KOPT-K1 (cell line): ENCODE results near the gene USP2.

Experiments
- H3K27ac ChIP-seq: fragments of 200-600 bp; sonication (generic); 2 replicates; pipeline ENCODE4 v1.5.1; 2016; ENCODE audit warnings: antibody characterized with exemption, mild to moderate bottlenecking, low read depth, low read length; ENCODE audit not compliant: poor library complexity, severe bottlenecking
- H3K36me3 ChIP-seq: fragments of 200-600 bp; sonication (generic); 2 replicates; pipeline ENCODE4 v1.5.1; 2017; ENCODE audit warnings: antibody characterized with exemption, mild to moderate bottlenecking, low read length, moderate library complexity; ENCODE audit not compliant: insufficient read depth
- H3K9me3 ChIP-seq: fragments of 200-600 bp; sonication (generic); 2 replicates; pipeline ENCODE4 v1.5.1; 2017; ENCODE audit warnings: antibody characterized with exemption, low read length, mild to moderate bottlenecking; ENCODE audit not compliant: insufficient read depth, poor library complexity, severe bottlenecking

The USP2 gene

DNA sequence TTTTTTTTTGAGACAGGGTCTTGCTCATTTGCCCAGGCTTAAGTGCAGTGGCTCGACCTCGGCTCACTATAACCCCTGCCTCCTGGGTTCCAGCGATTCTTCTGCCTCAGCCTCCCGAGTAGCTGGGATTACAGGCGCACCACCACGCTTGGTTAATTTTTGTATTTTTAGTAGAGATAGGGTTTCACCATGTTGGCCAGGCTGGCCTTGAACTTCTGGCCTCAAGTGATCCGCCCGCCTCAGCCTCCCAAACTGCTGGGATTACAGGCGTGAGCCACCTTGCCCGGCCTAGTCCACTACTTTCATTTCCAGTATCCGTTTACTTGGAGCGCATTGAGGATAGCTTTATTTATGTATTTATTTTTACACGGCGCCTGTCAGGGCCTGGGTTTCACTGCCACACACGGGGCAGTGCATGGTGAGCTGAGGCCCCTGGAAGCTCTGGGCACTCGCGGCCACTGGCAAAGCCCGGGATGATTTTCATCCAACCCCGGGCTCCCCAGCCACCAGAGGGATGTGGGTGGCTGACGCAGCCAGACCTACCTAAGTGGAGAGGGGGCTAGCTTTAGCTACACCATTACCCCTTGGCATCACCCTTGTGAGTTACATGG lies 58.5 kb downstream of the USP2 start:
- Histone ChIP-seq H3K27ac (no peak overlapping the region), H3K36me3 (no peaks in the 10 kb centered on the region), H3K9me3 (no peaks in the 10 kb centered on the region)

DNA sequence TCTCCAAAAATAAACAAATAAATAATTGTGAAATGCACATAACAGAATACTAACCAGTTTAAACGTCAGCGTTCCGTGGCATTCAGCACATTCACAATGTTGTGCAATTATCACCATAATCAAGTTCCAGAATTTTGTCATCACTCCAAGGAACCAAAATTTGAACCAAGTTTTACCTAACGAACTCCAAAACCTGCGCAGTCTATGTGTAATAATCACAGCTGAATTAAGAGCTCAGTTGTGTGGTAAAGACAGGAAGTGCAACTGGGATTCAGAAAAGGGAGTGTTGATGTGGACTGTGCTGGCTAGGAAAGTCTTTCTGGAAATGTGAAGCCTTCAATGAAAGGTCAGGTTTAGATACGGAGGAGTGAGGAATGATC lies 59.1 kb downstream of the USP2 start:
- H3K36me3 ChIP-seq = no peaks in the 10 kb centered on the region
- H3K27ac ChIP-seq = no peak overlapping the region
- H3K9me3 ChIP-seq = no peaks in the 10 kb centered on the region

DNA sequence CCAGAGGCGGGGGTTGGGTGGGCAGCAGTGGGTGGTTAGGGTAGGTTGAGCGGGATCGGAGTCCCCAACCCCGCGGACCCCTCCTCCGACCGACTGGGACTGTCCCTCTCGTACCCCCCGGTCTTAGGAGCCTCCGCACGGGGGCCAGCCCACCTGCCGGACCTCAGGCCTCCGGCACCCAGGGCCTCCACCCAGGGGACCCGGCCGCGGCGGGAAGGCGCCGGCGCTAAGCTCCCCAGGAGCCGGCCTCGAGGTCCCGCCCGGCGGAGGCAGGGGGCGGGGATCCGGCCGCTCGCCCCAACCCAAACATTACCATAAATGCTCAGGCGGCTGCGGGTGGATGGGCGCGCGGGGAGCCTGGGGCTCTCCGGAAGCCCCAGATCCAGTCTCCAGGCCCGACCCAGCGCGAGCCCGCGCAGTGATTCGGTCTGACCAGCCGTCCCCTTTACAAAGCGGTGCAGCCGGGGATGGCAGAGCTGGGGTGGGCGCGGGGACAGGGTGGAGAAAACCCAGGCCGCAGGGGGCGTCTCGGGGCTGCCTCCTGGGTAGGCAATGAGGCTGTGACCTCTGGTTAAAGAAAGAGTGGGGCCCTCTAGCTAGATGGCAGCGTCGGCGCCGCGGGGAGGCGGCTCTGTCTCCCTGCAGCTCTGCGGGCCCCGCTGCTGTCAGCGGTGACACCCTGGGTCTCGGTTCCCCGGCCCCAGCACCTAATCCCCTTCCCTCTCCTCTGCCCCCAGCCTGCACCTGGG lies 60.5 kb downstream of the USP2 start:
- H3K9me3 ChIP-seq = no peaks in the 10 kb centered on the region
- peak overlapping the region; percentile 45 for H3K27ac ChIP-seq
- no peaks in the 10 kb centered on the region for H3K36me3 ChIP-seq

DNA sequence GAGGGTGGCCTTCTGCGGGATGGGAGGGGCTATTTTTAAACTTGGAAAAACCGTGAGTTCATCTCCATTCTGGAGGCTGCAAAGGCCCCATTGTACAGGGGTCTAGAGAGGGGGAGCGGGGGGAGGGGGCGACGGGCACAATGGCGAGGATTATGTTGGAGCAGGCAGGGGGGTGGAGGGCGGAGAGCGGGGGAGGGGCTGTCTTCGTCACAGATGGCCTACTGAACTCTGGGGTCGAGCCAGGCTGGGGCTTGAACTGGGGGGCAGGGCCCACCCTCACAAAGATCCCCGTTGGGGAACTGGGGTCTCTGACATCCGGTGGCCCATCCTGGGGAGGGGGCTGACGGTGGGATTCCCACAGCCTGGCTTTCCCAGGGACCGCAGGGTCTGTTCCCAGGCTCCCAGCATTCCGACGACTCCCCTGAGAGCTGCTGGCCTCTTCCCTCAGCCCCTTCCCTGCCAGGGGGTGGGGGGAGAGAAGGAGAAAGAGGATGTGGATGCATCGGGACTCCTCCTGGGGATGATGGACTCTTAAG lies 61.2 kb downstream of the USP2 start:
- Histone ChIP-seq H3K36me3 (no peaks in the 10 kb centered on the region), H3K27ac (peak overlapping the region; percentile 45), H3K9me3 (no peaks in the 10 kb centered on the region)

DNA sequence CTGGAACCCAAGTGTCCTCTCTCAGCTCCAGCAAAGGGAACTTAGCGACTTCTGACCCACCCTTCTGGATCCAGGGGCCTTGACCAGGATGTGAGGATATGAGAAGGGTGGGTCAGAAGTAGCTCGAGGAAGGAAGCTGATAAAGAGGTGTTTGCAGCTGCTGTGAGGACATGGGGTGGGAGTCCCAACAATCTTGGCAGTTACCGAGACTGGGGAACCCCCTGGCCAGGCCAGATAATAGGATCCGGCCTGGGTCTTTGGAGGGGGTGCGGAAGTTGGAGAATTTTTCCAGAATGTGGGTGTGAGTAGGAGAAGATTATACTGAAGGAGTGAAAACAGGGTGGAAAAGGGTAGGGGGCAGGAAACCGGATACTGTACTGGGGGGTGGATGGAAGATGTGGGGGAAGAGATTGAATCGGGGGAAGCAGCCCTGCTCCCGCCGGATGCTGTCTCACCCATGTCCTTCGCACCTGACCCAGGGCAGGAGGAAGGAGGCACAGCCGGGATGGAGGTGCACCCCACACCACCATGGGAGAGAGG lies 61.7 kb downstream of the USP2 start:
- H3K27ac ChIP-seq = no peak overlapping the region
- H3K36me3 ChIP-seq = no peaks in the 10 kb centered on the region
- no peaks in the 10 kb centered on the region for H3K9me3 ChIP-seq

DNA sequence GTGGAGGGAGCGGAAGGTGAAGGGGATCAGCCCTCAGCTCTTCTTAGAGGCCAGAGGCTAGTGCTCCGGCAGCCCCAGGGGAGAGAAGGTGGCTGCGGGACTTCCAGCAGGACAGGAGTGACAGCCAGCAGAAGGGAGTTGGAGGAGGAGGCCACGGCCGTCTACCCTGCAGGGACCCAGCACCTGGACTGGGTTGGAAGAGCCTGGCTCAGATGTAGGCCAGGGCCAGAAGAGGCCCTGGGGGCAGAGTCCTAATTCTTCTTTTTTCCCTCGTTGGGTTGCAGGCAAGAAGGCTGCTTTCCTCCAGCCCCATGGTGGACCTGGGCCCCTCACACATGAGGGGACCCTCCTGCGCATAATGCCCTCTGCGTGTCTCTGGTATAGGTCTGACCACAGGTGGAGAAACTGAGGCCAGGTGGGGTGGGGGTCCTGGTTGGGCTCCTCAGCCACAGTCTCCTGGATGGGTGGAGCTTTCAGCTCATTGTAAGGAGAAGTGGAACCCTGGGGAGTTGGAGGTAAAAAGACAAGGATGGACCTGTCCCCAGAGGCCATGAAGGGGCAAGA lies 62.3 kb downstream of the USP2 start:
- H3K9me3 ChIP-seq = no peaks in the 10 kb centered on the region
- no peaks in the 10 kb centered on the region for H3K36me3 ChIP-seq
- H3K27ac ChIP-seq = no peak overlapping the region

DNA sequence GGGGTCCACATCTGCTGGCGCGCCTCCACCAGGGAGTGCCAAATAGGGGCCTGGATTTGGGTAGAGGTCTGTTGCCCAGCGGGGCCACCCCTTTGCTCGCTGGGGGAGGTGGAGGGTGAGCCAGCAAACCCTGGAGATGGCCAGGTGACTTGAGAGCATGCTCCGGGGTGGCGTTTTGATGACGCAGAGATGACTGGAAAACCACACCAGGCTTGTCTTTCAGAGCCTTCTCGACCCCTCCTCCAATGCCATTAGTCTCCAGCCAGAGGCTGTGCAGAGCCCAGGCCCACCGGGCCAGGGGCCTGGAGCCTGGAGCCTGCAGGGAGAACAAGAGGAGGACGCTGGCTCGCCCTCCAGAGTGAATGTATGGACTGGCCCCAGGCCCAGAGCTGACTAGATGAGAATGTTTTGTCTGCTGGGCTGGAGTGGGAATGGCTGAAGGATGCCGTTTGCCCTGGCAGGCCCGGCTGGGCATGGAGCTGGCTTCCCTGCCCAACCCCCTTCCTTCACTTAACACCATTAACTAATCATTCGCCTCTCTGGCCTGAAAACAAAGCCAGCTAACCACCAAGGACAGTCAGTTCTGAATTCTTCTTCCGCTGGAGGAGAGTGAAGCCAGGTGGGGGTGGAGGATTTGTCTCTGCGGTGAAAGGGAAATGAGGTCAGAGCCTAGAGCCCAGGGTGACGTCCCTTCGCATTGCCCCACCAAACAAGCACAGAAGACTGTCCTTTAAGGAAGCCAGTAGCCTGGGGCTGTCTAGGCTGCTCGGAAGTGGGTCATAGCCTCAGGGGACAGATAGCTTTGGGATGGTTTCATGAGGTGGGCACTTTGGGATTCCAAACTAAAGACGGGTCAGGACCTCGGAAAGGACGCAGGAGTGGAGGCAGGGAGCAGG lies 63.0 kb downstream of the USP2 start:
- no peaks in the 10 kb centered on the region for H3K9me3 ChIP-seq
- no peak overlapping the region for H3K27ac ChIP-seq

DNA sequence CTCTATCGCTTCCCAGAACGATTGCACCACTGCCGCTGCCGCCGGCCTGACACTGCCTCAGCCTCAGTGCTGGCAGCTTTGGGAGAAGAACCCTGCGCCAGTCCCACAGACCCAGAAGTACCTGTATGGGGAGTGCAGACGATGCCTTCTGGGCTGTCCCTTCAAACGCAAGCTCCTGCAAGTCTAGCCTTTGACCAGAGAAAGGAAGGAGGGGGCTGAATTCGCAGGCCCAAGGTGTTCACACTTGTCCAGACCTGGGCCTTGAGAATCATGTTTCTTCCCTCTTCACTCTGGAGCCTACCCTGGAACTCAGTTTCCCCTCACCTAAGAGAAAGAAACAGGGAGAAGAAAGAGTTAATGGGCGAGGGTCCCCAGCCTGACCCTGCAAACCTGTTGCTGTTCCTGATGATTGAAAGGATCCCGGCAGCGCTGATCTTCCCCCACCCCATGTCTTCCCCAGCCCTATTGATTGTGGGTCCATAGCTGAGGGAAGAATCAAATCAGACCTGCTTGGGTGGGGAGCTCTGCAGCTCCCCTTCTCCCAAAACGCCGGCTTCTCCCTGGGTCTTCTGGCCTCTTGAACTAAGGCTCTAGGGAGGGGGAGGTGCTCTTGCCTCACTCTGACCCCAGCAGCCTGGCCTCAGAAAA lies 63.8 kb downstream of the USP2 start:
- Histone ChIP-seq H3K9me3 (no peaks in the 10 kb centered on the region), H3K27ac (no peak overlapping the region), H3K36me3 (no peaks in the 10 kb centered on the region)

More for the DNA sequence above, 63.0 kb downstream of the USP2 start:
- no peaks in the 10 kb centered on the region for H3K36me3 ChIP-seq

DNA sequence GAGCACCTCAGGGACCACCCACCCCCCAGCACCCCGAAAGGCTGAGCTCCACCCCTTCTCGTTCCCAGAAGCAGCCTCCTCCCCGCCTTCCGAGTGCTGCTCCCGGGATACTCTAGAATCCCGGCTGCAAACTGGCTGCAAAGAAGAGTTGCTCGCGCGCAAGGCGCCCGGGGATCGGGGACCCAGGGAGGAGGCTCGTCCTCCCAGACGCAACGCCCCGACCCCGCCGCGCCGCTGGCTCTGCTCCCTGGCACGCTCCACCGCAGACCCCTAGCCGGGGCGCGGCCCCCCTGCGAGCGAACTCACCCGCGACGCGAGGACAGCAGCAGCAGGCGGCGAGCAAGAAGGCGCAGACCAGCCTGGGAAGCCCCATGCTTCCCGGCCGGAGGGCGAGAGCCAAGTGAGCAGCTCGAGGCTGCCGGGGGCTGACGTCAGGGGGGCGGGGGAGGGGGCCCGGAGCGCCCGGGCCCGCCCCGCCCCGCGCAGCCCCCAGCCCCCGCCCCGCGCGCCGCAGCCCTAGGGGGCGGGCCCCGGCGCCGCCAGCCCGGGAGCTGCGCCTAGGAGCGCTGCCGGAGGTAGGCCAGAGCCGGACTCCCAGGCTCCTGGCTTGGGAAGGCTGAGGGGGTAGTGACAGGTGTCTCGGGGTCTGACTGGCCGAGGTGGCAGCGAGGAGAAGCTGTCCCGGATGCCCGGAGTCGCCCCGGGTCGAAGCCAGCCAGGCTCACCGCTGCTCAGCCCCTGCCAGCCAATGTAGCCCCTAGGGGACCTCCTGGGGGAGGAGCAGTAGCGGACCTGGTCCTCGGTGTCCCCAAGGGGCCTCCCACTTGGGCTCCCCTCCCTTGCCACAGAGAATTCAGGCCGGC lies 64.5 kb downstream of the USP2 start, which contains the start of gene MCAM:
TSS of gene MCAM (minus strand) at position 402 of the 863 bp plus-strand sequence. CDS start at position 373, 29 bp downstream.
- H3K27ac ChIP-seq = no peak within 1 kb of the TSS
- H3K9me3 ChIP-seq = no peaks in the 10 kb centered on the region

DNA sequence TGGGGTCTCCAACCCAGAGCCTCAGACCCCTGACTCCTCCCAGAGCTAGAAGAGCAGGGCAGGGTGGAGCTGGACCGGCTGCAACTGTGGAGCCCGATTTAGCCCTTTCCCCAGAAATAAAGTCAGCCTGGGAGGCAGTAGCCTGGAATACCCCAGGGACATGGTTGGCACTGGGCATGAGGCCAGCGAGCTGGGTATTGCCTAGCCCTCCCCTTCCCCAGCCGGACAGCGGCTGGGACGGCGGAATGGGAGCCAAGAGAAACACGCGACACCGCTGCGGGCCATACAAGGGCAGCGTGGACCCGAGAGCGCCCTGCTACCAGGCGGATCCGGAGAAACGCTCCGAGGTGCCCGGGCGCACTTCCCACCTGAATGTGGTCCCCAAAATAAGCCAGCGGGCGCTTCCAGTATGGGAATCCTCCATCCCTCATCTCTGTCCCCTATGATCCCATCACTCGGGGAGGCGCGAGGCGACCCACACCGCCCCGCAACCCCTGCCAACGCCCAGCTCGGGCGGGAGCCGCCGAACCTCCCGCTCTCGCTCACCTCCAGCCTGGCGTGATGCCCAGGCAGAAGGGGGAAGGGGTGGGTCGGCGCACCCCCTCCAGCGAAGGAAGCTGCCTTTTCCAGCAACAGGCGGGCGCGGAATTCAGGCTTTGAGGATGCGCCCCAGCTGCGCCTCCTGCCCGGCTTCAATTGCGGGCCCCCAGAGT lies 65.3 kb downstream of the USP2 start:
- Histone ChIP-seq H3K27ac (no peak overlapping the region), H3K36me3 (no peaks in the 10 kb centered on the region), H3K9me3 (no peaks in the 10 kb centered on the region)

More for the DNA sequence above, 64.5 kb downstream of the USP2 start, which contains the start of gene MCAM:
- H3K36me3 ChIP-seq = no peaks in the 10 kb centered on the region

DNA sequence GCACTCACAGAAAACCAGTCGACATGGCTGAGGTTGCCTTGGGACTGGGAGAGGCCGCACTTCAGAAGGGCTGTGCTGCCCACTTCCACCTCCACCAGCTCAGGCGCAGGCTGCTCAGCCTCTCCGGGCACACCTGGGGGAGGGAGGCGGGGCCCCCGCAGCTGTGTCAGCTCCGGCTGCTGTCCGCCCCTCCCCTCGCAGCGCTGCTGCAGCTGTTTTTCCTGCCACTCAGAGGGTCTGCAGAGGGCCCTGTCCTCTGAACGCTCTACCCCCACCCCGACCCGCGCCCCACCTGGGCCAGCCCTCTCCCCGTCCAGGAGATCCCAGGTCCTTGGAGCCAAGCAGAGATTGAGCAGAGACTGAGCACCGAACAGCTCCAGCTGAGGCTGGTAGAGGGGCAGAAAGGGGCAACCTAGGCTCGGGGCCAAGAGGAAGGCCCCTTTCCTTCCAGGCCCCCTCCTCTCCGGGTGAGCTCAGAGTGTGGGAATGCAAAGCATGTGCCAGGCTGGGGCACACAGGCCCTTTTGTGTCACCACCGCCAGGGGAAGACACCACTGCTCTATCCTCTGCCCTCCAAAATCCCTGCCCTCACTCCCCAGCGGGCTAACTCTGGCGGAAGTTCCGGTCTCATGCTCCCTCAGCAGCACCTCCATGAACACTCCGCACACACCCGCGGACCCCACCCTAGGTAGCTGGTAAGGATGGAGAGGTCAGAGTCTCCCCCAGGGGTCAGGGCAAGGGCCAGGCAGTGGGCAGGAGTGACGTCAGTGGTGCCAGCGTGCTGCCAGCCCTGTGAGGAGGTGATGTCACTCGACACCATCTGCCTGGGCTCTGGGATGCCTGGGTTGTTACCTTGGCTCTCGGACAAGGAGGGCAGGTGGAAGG lies 66.1 kb downstream of the USP2 start:
- Histone ChIP-seq H3K9me3 (no peaks in the 10 kb centered on the region), H3K27ac (no peak overlapping the region), H3K36me3 (no peaks in the 10 kb centered on the region)

DNA sequence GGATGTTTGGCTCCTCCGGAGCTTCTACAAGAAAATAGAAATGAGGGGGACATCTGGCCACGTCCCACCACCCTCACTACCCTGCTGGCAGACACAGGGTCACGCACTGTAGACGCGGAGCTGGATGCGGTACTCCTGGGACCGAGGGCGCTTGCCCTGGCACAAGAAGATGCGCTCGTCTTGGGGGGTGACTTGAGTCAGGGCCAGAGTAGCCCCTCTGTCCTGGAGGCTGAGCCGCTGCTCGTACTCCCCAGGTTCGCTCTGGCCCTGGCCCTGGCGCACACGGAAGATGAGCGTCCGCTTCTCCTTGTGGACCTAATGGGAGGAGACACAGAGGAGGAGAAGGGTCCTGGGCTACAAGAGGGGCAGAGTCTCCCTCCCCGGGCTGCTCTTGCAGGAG lies 66.8 kb downstream of the USP2 start:
- no peak overlapping the region for H3K27ac ChIP-seq
- H3K9me3 ChIP-seq = no peaks in the 10 kb centered on the region
- H3K36me3 ChIP-seq = peaks cover under 1% of the 10 kb centered on the region; the same call in 1 of the 2 replicates
